Neural progenitor cell (in vitro differentiated cells): ENCODE results near the gene RBFOX1. TPM values are rescaled to one million over a fixed set of nuclear protein-coding genes. Genes with fewer than 3 reads are reported as not detected.

Experiments
- DNase-seq: peaks from one replicate; pipeline ENCODE4 v3.0.0-alpha.2; 2016; ENCODE audit warnings: low spot score
- H2AFZ ChIP-seq: fragments of 200-600 bp; sonication (generic); replicated peaks from 2 replicates; pipeline ENCODE4 v1.6.1; 2016; ENCODE audit warnings: antibody characterized with exemption
- H3F3A ChIP-seq: fragments of 200-600 bp; sonication (generic); 2 replicates; pipeline ENCODE4 v1.6.1; 2016; ENCODE audit warnings: antibody characterized with exemption, low read depth
- H3K27ac ChIP-seq: fragments of 200-600 bp; sonication (generic); 2 replicates; pipeline ENCODE4 v1.5.1; 2016; ENCODE audit warnings: mild to moderate bottlenecking
- H3K27me3 ChIP-seq: fragments of 200-600 bp; sonication (generic); 2 replicates; pipeline ENCODE4 v1.6.1; 2016; ENCODE audit warnings: mild to moderate bottlenecking, moderate library complexity
- H3K36me3 ChIP-seq: fragments of 200-600 bp; sonication (generic); 2 replicates; pipeline ENCODE4 v1.5.1; 2016
- H3K4me1 ChIP-seq: fragments of 200-600 bp; sonication (generic); 2 replicates; pipeline ENCODE4 v1.6.1; 2016; ENCODE audit warnings: mixed run types
- H3K4me2 ChIP-seq: fragments of 200-600 bp; sonication (generic); 2 replicates; pipeline ENCODE4 v1.6.1; 2016
- H3K4me3 ChIP-seq: fragments of 200-600 bp; sonication (generic); 2 replicates; pipeline ENCODE4 v1.5.1; 2016
- H3K79me2 ChIP-seq: fragments of 200-600 bp; sonication (generic); 2 replicates; pipeline ENCODE4 v1.6.1; 2016; ENCODE audit warnings: low read depth
- H3K9ac ChIP-seq: fragments of 200-600 bp; sonication (generic); 2 replicates; pipeline ENCODE4 v1.6.1; 2016
- H3K9me3 ChIP-seq: fragments of 200-600 bp; sonication (generic); 2 replicates; pipeline ENCODE4 v1.5.1; 2016; ENCODE audit warnings: low read depth
- H4K20me1 ChIP-seq: fragments of 200-600 bp; sonication (generic); 2 replicates; pipeline ENCODE4 v1.6.1; 2016; ENCODE audit warnings: low read depth
- H3K27ac Mint-ChIP-seq: 3 replicates; pipeline ENCODE4 v1.8.0; 2021; ENCODE audit warnings: mixed read lengths
- H3K27me3 Mint-ChIP-seq: 2 replicates; pipeline ENCODE4 v1.8.0; 2022; ENCODE audit warnings: low read depth, mild to moderate bottlenecking, inconsistent platforms, moderate library complexity, mixed read lengths; ENCODE audit not compliant: insufficient read depth
- H3K36me3 Mint-ChIP-seq: 3 replicates; pipeline ENCODE4 v1.8.0; 2021; ENCODE audit warnings: mixed read lengths
- H3K4me1 Mint-ChIP-seq: 3 replicates; pipeline ENCODE4 v1.8.0; 2021; ENCODE audit warnings: mixed read lengths
- H3K4me3 Mint-ChIP-seq: 3 replicates; pipeline ENCODE4 v1.8.0; 2021; ENCODE audit warnings: mild to moderate bottlenecking, moderate library complexity, mixed read lengths
- H3K9me3 Mint-ChIP-seq: 3 replicates; pipeline ENCODE4 v1.8.0; 2020; ENCODE audit warnings: mixed read lengths
- EZH2 ChIP-seq: fragments of 200-600 bp; sonication (generic); IDR thresholded peaks from 2 replicates; pipeline ENCODE4 v1.6.1; 2017; ENCODE audit warnings: antibody characterized with exemption, mild to moderate bottlenecking, moderate library complexity
- EZH2phosphoT487 ChIP-seq: fragments of 200-600 bp; sonication (generic); IDR thresholded peaks from 2 replicates; pipeline ENCODE4 v1.6.1; 2017; ENCODE audit warnings: antibody characterized with exemption
- total RNA-seq: library from RNA; depleted of rRNA; stranded (reverse); fragments of >200 nt; gene quantifications from 2 replicates; pipeline ENCODE4 v1.2.3, GENCODE V29; 2015; ENCODE audit warnings: low replicate concordance
- TF ChIP-seq, protein P1 (sequence below): fragments of 200-600 bp; sonication (generic); IDR thresholded peaks from 2 replicates; pipeline ENCODE4 v1.5.1; 2017; ENCODE audit warnings: antibody characterized with exemption, mild to moderate bottlenecking

The RBFOX1 gene
- total RNA-seq, 1 donor from 2014 or later: 1.2 TPM

DNA sequence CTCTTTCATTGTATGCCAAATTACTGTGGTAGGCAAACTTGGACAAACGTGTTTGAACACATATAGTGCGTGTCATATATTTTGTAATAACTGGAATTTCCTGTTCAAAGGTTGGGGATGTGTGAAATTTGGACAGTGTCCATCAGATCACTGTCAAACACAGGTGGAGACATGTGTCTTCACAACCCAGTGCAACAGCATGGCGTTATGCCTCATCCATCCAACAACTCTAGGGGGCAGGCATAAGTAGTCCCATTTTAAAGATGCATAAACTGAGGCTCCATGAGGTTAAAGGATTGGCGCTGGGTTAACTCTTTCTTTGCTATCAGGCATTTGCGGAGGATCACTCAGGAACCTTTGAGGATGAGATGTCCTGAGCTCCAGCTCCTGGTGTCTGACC, 103.7 kb downstream of the RBFOX1 start:
- H4K20me1 ChIP-seq: no peaks in the 10 kb centered on the region
- no peak overlapping the region for H3K9ac ChIP-seq
- H3K4me3 Mint-ChIP-seq: no peak overlapping the region

DNA sequence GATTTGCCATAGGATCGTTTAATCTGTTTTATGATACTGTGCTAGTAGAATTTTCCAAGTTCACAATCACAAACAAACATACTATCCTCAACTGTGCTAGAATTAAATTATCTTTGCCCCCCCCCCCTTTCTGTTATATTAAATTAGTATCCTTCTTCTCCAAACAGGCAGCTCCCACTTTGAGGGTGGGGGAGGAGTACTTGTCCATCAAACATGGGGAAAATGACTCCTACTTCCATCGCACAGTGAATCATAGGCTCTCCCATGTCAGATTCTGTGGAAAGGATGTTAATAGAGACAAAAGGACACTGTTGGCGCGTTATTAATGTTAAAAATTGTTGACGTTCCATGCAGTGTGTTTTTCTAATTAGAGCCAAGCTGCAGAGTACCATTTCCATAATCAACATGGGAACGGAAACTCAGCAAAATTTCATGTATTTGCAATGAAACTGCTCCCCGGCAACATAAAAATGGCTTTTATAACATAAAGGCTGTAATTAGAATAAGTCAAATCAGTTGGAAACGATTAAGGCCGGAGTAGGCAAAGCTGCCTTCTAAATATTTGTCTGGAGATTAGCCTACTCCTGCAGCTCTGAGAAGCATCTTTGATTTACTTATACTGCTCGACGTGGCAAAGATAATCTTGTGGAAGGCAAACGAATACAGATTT, 104.6 kb downstream of the RBFOX1 start:
- no peaks in the 10 kb centered on the region for H3F3A ChIP-seq
- no peaks in the 10 kb centered on the region for H3K36me3 ChIP-seq
- H3K4me1 ChIP-seq: peaks cover 13% of the 10 kb centered on the region
- H3K4me3 Mint-ChIP-seq: peak overlapping the region; percentile 14
- no peak for DNase-seq
- no peaks in the 10 kb centered on the region for H3K36me3 Mint-ChIP-seq
- H3K27ac Mint-ChIP-seq: peak overlapping the region; percentile 81
- TF ChIP-seq, protein P1, sequence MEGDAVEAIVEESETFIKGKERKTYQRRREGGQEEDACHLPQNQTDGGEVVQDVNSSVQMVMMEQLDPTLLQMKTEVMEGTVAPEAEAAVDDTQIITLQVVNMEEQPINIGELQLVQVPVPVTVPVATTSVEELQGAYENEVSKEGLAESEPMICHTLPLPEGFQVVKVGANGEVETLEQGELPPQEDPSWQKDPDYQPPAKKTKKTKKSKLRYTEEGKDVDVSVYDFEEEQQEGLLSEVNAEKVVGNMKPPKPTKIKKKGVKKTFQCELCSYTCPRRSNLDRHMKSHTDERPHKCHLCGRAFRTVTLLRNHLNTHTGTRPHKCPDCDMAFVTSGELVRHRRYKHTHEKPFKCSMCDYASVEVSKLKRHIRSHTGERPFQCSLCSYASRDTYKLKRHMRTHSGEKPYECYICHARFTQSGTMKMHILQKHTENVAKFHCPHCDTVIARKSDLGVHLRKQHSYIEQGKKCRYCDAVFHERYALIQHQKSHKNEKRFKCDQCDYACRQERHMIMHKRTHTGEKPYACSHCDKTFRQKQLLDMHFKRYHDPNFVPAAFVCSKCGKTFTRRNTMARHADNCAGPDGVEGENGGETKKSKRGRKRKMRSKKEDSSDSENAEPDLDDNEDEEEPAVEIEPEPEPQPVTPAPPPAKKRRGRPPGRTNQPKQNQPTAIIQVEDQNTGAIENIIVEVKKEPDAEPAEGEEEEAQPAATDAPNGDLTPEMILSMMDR: no peak
- no peak for TF ChIP-seq EZH2phosphoT487
- no peak for TF ChIP-seq EZH2
- H3K4me1 Mint-ChIP-seq: peaks cover 53% of the 10 kb centered on the region
- no peaks in the 10 kb centered on the region for H3K9me3 ChIP-seq
- H3K9me3 Mint-ChIP-seq: no peaks in the 10 kb centered on the region
- no peak overlapping the region for H3K4me3 ChIP-seq
- no peaks in the 10 kb centered on the region for H3K79me2 ChIP-seq
- H3K27me3 ChIP-seq: no peaks in the 10 kb centered on the region
- H4K20me1 ChIP-seq: no peaks in the 10 kb centered on the region
- H2AFZ ChIP-seq: no peak overlapping the region
- no peak overlapping the region for H3K4me2 ChIP-seq
- no peak overlapping the region for H3K27ac ChIP-seq
- H3K9ac ChIP-seq: no peak overlapping the region
- no peaks in the 10 kb centered on the region for H3K27me3 Mint-ChIP-seq

More for the DNA sequence above, 103.7 kb downstream of the RBFOX1 start:
- Histone ChIP-seq H3K36me3 (no peaks in the 10 kb centered on the region), H2AFZ (no peak overlapping the region), H3K27me3 (no peaks in the 10 kb centered on the region), H3K9me3 (no peaks in the 10 kb centered on the region), H3K79me2 (no peaks in the 10 kb centered on the region), H3K4me2 (no peak overlapping the region), H3K4me3 (no peak overlapping the region), H3K27ac (no peak overlapping the region), H3K4me1 (peaks cover 17% of the 10 kb centered on the region), H3F3A (no peaks in the 10 kb centered on the region)
- Mint-ChIP-seq H3K4me1 (peaks cover 43% of the 10 kb centered on the region), H3K9me3 (no peaks in the 10 kb centered on the region), H3K27ac (no peak overlapping the region), H3K27me3 (no peaks in the 10 kb centered on the region), H3K36me3 (no peaks in the 10 kb centered on the region)
- TF ChIP-seq, protein P1: no peak
- TF ChIP-seq EZH2 (no peak), EZH2phosphoT487 (no peak)
- DNase-seq: no peak

DNA sequence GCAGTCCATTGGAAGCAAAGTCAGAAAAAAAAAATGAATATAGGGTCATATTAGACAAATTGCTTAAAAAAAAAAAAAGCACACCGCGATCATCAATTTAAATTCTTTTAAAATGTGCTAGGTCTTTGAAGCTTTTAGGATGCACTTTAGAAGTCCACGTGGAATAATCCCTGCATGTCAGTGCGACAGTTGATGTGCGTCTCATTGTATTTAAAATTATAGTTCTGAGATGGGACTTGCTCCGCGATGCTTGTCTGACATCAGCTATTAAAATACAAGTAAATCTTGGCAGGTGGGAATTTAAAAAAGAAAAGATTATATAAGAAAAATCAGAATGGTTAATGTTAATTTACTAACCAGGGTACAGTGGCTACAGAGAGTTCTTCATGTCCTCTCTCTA, 105.2 kb downstream of the RBFOX1 start:
- Histone ChIP-seq H3K27me3 (no peaks in the 10 kb centered on the region), H2AFZ (no peak overlapping the region), H3K27ac (no peak overlapping the region), H3K4me3 (no peak overlapping the region), H3K4me2 (no peak overlapping the region), H3K9ac (no peak overlapping the region), H3K79me2 (no peaks in the 10 kb centered on the region), H3K9me3 (no peaks in the 10 kb centered on the region), H3K4me1 (peaks cover 13% of the 10 kb centered on the region), H3F3A (no peaks in the 10 kb centered on the region), H4K20me1 (no peaks in the 10 kb centered on the region), H3K36me3 (no peaks in the 10 kb centered on the region)
- H3K36me3 Mint-ChIP-seq: no peaks in the 10 kb centered on the region
- no peaks in the 10 kb centered on the region for H3K9me3 Mint-ChIP-seq
- peak overlapping the region; percentile 14 for H3K4me3 Mint-ChIP-seq
- peaks cover 59% of the 10 kb centered on the region for H3K4me1 Mint-ChIP-seq
- H3K27ac Mint-ChIP-seq: peak overlapping the region; percentile 6
- no peaks in the 10 kb centered on the region for H3K27me3 Mint-ChIP-seq
- TF ChIP-seq, protein P1: no peak
- no peak for TF ChIP-seq EZH2
- TF ChIP-seq EZH2phosphoT487: no peak
- DNase-seq: no peak
